Gastrocnemius medialis (tissue), 4 donors: ENCODE results near the gene LTO1.

Source experiments
- POLR2A ChIP-seq, 2 donors: fragments of 450-650 bp; IDR thresholded peaks; one replicate each; pipeline ENCODE4 v1.6.1; 2017; ENCODE audit warnings: antibody characterized with exemption in 2 of 2, mild to moderate bottlenecking in 2 of 2, moderate library complexity in 2 of 2
- TF ChIP-seq, protein P1 (sequence below), 5 experiments: fragments of 450-650 bp in 3 of 5; fragments of 200-600 bp in 2 of 5; sonication (generic) in 2 of 5; IDR thresholded peaks in 4 of 5; conservative IDR thresholded peaks in 1 of 5; 1 replicate in 4 of 5; 2 replicates in 1 of 5; pipeline ENCODE4 v1.5.1; 2016 to 2019; ENCODE audit warnings: antibody characterized with exemption in 5 of 5, mild to moderate bottlenecking in 3 of 5, moderate library complexity in 3 of 5

- TF ChIP-seq, protein P1, sequence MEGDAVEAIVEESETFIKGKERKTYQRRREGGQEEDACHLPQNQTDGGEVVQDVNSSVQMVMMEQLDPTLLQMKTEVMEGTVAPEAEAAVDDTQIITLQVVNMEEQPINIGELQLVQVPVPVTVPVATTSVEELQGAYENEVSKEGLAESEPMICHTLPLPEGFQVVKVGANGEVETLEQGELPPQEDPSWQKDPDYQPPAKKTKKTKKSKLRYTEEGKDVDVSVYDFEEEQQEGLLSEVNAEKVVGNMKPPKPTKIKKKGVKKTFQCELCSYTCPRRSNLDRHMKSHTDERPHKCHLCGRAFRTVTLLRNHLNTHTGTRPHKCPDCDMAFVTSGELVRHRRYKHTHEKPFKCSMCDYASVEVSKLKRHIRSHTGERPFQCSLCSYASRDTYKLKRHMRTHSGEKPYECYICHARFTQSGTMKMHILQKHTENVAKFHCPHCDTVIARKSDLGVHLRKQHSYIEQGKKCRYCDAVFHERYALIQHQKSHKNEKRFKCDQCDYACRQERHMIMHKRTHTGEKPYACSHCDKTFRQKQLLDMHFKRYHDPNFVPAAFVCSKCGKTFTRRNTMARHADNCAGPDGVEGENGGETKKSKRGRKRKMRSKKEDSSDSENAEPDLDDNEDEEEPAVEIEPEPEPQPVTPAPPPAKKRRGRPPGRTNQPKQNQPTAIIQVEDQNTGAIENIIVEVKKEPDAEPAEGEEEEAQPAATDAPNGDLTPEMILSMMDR (IDR thresholded peaks at IDR 0.05 in 4 of 5, conservative IDR thresholded peaks at IDR 0.05 in 1 of 5), result no peak
- no peak for TF ChIP-seq POLR2A (IDR thresholded peaks at IDR 0.05)
These were observed 28.8 kb upstream of the LTO1 start, which contains the start of gene FGF19 for GRCh38 chr11:69703768-69704507.
